HAP-1 (cell line): ENCODE results near the gene TMEM184C.

Source experiments
- DNase-seq, 2 experiments: peaks; one replicate each; pipeline ENCODE4 v3.0.0-alpha.2; 2016 to 2020; ENCODE audit warnings: low spot score in 2 of 2
- H3K27me3 ChIP-seq: fragments of 250-450 bp; sonication (Bioruptor Pico); 2 replicates; pipeline ENCODE4 v1.5.1; 2020; ENCODE audit warnings: low read depth, mild to moderate bottlenecking, moderate library complexity
- H3K36me3 ChIP-seq: fragments of 250-450 bp; sonication (Bioruptor Pico); replicated peaks from 2 replicates; pipeline ENCODE4 v1.5.1; 2020; ENCODE audit warnings: mild to moderate bottlenecking
- H3K4me1 ChIP-seq: fragments of 250-450 bp; sonication (Bioruptor Pico); 2 replicates; pipeline ENCODE4 v1.5.1; 2020; ENCODE audit warnings: mild to moderate bottlenecking
- H3K4me3 ChIP-seq: fragments of 250-450 bp; sonication (Bioruptor Pico); 2 replicates; pipeline ENCODE4 v1.5.1; 2020; ENCODE audit warnings: mild to moderate bottlenecking, moderate library complexity
- H3K9me3 ChIP-seq: fragments of 250-450 bp; sonication (Bioruptor Pico); 2 replicates; pipeline ENCODE4 v1.5.1; 2020; ENCODE audit warnings: mild to moderate bottlenecking, moderate library complexity
- in situ Hi-C: fragments of 300-500 bp; cut with MboI; formaldehyde crosslinking; loops from 3 replicates; pipeline ENCODE4 v1.14.3; 2020; ENCODE audit warnings: low sequenced_read_pairs, inconsistent platforms, mixed read lengths

The TMEM184C gene

DNA sequence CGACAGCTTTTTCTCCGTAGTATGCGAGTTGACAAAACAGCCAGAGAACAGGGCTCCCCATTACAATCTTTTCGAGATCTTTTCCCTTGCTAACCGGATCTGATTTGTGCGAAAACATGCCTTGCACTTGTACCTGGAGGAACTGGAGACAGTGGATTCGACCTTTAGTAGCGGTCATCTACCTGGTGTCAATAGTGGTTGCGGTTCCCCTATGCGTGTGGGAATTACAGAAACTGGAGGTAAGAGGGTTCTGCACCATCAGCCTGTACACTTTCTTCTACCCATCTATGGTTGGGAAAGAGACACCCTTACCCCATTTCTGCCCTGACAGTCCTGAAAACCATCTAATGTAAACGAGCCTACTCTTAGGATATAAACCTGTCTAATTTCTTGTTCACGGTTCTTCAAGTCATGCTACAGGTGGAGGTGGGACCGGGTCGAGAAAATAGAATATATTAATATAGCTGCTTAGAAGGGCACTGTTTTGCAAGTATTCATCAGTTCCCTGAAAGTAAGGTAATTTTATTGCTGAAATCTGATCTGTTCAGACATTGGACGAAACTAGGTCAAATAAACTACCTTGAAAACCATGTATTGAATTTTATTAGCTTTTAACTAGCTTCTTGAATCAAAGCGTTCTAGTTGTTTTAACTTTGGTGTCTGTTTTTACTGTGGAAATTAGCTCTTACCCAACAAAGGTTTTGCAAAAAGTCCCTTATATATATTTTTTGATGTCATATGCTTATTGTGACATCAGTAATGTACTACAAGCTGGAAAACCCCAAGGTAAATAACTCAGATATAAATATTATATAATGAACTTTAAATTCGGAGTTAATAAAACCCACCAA is 869 bp downstream of the TMEM184C start:
- Histone ChIP-seq H3K4me1 (peaks cover 16% of the 10 kb centered on the region), H3K4me3 (peak overlapping the region; percentile 91), H3K27me3 (no peaks in the 10 kb centered on the region), H3K36me3 (no peaks in the 10 kb centered on the region; the same call in 1 of the 2 replicates), H3K9me3 (no peaks in the 10 kb centered on the region)
- DNase-seq, result no peak
- in situ Hi-C loops, result loop anchor here (10.0 kb wide), 1 partner anchor 247 kb away; no protein-coding TSS in a partner anchor

DNA sequence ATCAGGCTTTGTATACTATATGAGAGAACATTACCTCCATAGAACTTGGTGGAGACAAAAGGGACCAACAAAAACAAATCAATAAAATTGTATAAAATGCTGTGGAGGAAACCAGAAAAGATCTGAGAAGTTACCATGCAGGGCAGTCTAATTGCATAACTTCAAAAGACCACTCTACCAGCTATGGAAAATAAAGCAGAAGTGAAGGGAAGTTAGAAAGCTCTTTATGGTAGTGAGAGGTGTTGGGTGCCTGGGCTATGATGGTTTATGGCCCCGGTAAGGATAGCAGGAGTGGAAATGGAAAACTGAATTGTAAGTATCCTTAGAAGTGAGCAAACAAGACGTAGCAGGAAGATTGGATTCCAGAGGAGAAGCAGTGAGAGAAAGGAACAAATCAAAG is 3.1 kb downstream of the TMEM184C start:
- Histone ChIP-seq H3K9me3 (no peaks in the 10 kb centered on the region), H3K4me3 (no peak overlapping the region), H3K4me1 (peaks cover 16% of the 10 kb centered on the region), H3K36me3 (peaks cover 9% of the 10 kb centered on the region), H3K27me3 (no peaks in the 10 kb centered on the region)
- in situ Hi-C loops, result no loop called here
- no peak for DNase-seq

DNA sequence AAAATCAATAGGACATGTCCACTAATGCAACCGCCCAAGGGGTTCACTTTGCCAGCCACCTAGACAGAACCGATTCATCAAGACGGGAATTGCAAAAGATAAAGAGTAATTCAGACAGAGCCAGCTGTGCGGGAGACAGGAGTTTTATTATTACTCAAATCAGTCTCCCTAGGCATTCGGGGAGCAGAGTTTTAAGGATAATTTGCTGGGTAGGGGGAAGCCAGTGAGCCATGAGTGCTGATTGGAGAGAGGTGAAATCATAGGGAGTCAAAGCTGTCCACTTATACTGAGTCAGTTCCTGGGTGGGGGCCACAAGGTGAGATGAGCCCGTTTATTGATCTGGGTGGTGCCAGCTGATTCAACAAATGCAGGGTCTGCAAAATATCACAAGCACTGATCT is 8.5 kb downstream of the TMEM184C start:
- Histone ChIP-seq H3K4me1 (peaks cover 2% of the 10 kb centered on the region; the same call in 1 of the 2 replicates), H3K27me3 (no peaks in the 10 kb centered on the region), H3K9me3 (no peaks in the 10 kb centered on the region), H3K36me3 (peaks cover 31% of the 10 kb centered on the region), H3K4me3 (no peak overlapping the region)
- in situ Hi-C loops, result no loop called here
- no peak for DNase-seq

DNA sequence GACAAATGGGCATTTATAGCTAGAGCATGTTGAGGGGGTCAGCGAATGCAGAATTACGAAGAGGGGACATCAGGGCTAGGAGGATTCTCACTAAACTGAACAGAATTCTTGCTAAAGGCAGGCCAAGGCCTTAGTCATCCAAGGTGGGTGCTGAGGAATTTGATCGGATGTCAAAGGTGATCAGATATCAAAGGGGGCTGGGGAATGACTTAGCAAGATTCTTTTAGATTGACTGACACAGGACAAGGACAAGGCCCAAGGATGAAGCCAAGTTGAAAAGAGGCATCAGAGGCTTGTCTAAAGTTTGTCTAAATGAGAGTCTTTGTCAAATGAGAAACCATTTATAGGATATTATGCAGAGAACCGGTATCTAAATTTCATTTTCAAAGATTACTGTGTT is 9.7 kb downstream of the TMEM184C start:
- Histone ChIP-seq H3K4me1 (peaks cover 4% of the 10 kb centered on the region; the same call in 1 of the 2 replicates), H3K36me3 (peaks cover 41% of the 10 kb centered on the region), H3K27me3 (no peaks in the 10 kb centered on the region), H3K9me3 (no peaks in the 10 kb centered on the region), H3K4me3 (no peak overlapping the region)
- DNase-seq, result no peak
- in situ Hi-C loops, result no loop called here

DNA sequence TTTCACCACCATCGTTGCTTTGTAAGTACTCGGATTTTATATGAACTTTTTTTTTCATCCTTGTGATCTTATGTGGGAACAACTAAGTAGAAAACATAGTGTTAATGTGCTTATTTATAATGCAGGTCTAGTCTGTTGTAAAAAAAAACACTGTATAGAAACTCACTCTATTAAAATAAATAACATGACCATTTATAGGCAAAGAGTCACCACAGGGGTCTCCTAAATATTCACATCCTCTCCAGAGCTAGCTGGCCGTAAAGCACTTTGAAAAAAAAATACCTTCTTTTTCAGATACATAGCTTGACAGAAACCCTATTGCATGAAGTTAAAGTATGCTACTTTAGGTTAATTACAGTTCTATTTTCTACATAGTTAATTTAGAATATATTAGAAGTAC is 11.2 kb downstream of the TMEM184C start:
- peaks cover 47% of the 10 kb centered on the region for H3K36me3 ChIP-seq
- in situ Hi-C loops, result no loop called here
- no peaks in the 10 kb centered on the region for H3K9me3 ChIP-seq
- no peak for DNase-seq
- H3K4me3 ChIP-seq, result no peak overlapping the region
- peaks cover 4% of the 10 kb centered on the region; the same call in 1 of the 2 replicates for H3K4me1 ChIP-seq
- no peaks in the 10 kb centered on the region for H3K27me3 ChIP-seq

DNA sequence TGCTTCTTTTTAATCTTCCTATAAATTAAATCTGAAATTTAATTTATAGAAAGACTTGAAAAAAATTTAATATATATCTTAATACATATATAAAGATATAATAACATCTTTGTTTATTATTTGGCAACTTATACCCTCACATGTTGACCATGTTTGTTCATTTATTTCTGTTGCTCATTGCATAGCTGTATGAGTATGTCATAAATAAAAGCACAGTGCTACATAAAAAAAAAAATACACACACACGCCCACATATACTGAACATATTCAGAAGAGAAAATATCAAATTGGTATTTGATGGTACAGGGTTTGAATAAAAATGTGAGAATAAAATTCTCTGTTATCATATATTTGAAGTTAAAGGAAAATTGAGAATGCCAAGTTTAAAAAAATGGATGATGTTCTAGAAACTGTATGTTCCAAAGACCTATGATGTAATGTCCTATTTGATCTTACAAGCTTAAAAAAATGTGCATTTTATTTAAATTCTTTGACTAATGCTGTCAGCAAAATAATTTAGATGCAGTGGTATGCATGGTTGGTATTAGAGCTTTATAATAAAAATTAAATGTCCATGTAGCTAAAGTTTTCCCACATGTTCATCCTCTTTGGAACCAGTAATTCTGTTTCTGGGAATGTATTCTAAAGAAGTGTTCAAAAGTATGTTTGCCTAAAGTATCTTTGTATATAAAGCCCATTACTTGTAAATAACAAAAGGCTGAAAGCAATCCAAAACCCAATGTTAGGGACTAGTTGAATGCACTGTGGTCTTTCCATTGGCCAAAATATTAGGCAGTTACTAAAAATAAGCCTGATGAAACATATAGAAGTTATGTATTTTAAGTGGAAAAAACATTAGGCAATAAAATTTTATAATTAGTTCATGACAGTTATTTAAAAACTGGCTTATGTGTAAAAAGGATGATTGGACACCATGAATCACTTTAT is 12.9 kb downstream of the TMEM184C start:
- in situ Hi-C loops, result no loop called here
- peaks cover 4% of the 10 kb centered on the region; the same call in 1 of the 2 replicates for H3K4me1 ChIP-seq
- no peak overlapping the region for H3K4me3 ChIP-seq
- H3K36me3 ChIP-seq, result peaks cover 55% of the 10 kb centered on the region
- no peaks in the 10 kb centered on the region for H3K9me3 ChIP-seq
- no peak for DNase-seq
- no peaks in the 10 kb centered on the region for H3K27me3 ChIP-seq

DNA sequence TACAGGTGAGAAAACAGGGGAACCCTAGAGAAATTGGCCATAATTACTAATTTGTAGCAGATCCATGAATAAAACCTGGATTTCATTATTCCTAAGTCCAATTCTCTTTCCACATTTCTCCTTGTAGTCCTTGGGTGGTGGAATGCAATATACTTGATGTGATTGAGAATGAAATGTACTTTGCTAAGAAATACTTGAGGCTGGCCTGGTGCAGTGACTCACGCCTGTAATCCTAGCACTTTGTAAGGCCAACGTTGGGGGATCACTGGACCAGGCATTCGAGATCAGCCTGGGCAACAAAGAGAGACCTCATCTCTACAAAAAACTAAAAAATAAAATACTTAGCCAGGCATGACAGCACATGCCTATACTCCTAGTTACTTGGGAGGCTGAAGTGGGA is 15.9 kb downstream of the TMEM184C start:
- H3K4me3 ChIP-seq, result no peak overlapping the region
- no peak for DNase-seq
- no peaks in the 10 kb centered on the region for H3K27me3 ChIP-seq
- in situ Hi-C loops, result no loop called here
- H3K36me3 ChIP-seq, result peaks cover 58% of the 10 kb centered on the region
- peaks cover 4% of the 10 kb centered on the region; the same call in 1 of the 2 replicates for H3K4me1 ChIP-seq
- no peaks in the 10 kb centered on the region for H3K9me3 ChIP-seq

DNA sequence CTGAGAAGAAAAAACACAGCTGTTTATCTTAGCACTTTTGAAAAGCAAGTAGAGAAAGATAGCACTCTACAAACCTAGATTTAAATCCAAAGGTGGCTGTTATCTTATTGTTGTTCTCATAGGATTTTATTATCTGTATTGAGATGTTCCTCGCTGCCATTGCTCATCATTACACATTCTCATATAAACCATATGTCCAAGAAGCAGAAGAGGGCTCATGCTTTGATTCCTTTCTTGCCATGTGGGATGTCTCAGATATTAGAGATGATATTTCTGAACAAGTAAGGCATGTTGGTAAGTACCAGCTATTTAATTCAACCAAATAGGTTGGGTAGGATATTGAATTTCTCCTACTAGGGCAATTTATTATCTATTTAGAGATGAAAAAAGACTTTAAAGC is 16.4 kb downstream of the TMEM184C start:
- Histone ChIP-seq H3K36me3 (peaks cover 57% of the 10 kb centered on the region), H3K27me3 (no peaks in the 10 kb centered on the region), H3K9me3 (no peaks in the 10 kb centered on the region), H3K4me1 (peaks cover 7% of the 10 kb centered on the region), H3K4me3 (no peak overlapping the region)
- in situ Hi-C loops, result no loop called here
- DNase-seq, result no peak

DNA sequence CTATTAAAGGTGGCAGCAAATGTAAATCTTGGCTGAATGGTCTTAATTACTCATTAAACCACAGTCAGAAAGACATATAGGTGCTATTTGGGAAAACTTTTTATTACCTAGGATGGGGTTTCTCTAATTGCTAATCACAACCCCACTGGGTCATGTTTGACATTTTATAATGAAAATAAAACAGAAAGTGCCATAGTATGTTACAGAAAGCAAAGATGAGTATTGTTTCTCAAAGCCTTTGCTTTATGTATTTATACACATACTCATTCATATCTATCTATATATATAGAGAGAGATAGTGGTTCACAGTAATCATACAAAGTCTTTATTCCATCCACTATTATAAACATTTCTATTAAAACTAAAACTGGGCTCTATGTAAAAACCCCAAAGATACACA is 18.2 kb downstream of the TMEM184C start:
- Histone ChIP-seq H3K4me1 (peaks cover 16% of the 10 kb centered on the region), H3K4me3 (no peak overlapping the region), H3K9me3 (no peaks in the 10 kb centered on the region), H3K36me3 (peaks cover 52% of the 10 kb centered on the region), H3K27me3 (no peaks in the 10 kb centered on the region)
- in situ Hi-C loops, result no loop called here
- DNase-seq, result no peak

DNA sequence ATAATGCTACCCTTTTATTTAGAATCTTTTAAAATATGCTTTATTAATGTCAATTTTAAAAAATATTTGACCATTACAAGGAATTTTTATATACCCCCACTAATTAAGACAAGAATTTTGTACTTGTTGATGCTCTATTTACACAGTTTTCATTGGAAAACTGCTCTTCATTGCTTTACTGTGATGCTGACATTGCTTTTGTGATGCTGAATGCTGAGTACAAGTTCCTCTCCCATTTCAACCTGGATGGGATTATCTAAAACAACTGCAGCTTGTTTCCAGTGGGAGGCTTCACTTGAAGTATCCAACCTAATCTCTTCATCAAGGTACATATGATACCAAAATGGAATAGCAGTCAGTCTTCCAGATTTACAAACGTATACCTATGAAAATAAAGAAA is 21.2 kb downstream of the TMEM184C start:
- DNase-seq, result no peak
- Histone ChIP-seq H3K27me3 (no peaks in the 10 kb centered on the region), H3K36me3 (peaks cover 35% of the 10 kb centered on the region), H3K4me1 (peaks cover 12% of the 10 kb centered on the region), H3K4me3 (no peak overlapping the region), H3K9me3 (no peaks in the 10 kb centered on the region)
- in situ Hi-C loops, result no loop called here

DNA sequence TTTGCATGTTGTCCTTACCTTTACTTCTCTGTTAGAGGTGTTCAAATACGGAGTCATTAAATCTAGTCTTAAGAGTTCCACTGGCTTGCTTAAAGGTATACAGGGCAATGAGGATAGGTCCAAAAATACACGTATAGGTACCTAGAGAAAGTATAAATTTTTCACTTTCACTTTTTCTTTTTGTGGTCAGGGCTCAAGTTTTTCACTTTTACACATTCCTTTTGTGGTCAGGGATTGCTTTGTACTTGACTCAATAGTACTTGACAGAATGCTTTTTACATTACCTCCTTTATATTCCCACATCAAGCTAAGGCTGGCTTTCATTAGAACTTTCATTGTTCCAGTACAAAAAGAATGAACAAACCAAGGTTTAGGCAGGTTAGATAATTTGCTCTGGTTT is 21.7 kb downstream of the TMEM184C start:
- Histone ChIP-seq H3K4me1 (peaks cover 12% of the 10 kb centered on the region), H3K9me3 (no peaks in the 10 kb centered on the region), H3K4me3 (no peak overlapping the region), H3K36me3 (peaks cover 30% of the 10 kb centered on the region), H3K27me3 (no peaks in the 10 kb centered on the region)
- in situ Hi-C loops, result no loop called here
- DNase-seq, result peak in 1 of 2 experiments; percentile 23

DNA sequence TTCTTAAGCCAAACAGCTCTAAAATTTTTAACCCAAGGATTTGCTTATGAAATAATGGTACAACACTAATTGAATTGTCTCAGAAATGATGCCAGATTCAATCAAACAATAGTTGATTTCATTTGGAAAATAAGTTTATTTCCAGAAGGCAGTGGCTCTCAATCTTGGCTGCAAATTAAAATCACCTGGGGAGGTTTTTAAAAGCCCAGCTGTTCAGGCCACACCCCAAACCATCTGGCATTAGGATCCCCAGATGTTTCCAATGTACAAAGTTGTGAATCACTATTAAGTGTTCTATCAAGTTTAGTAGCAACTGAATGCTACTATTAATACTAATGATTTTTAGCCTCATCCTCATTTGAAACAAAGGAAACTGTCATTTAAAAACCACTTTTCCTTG is 22.2 kb downstream of the TMEM184C start:
- no peak overlapping the region for H3K4me3 ChIP-seq
- in situ Hi-C loops, result no loop called here
- peaks cover 25% of the 10 kb centered on the region for H3K36me3 ChIP-seq

DNA sequence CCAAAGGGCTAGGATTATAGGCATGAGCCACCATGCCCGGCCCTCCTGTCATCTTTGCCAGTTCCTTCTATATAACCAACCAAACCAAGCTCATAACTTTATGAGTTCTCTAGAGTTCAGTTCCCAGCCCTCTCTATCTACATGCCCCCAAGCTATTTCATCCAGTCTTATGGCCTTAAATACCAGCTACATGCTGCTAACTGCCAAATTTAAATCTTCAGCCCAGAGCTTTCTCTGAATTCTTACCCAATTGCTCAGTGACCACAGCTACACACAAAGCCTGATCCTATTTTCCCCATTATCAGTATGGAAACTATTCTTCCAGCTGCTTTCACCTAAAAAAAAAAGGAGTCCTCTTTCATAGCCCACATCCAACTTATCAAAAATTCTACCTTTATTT is 23.1 kb downstream of the TMEM184C start:
- DNase-seq, result no peak
- no peaks in the 10 kb centered on the region for H3K9me3 ChIP-seq
- in situ Hi-C loops, result no loop called here
- H3K4me3 ChIP-seq, result no peak overlapping the region
- peaks cover 12% of the 10 kb centered on the region for H3K4me1 ChIP-seq
- peaks cover 18% of the 10 kb centered on the region for H3K36me3 ChIP-seq
- H3K27me3 ChIP-seq, result no peaks in the 10 kb centered on the region

More for the DNA sequence above, 22.2 kb downstream of the TMEM184C start:
- Histone ChIP-seq H3K27me3 (no peaks in the 10 kb centered on the region), H3K4me1 (peaks cover 12% of the 10 kb centered on the region), H3K9me3 (no peaks in the 10 kb centered on the region)
- no peak for DNase-seq

DNA sequence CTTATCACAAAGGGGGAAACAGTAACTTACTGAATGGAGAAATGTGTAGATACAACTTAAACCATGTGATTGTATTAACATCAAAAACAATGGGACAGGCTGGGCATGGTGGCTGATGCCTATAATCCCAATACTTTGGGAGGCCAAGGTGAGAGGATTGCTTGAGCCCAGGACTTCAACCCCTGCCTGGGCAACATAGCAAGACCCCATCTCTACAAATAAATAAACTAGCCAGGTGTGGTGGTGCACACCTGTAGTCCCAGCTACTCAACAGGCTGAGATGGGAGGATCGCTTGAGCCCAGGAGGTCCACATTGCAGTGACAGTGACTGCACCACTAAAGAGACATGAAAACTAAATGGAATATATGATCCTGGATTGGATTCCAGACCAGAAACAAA is 26.4 kb downstream of the TMEM184C start:
- no peak for DNase-seq
- no peaks in the 10 kb centered on the region for H3K9me3 ChIP-seq
- peaks cover 9% of the 10 kb centered on the region for H3K4me1 ChIP-seq
- peaks cover 10% of the 10 kb centered on the region for H3K36me3 ChIP-seq
- in situ Hi-C loops, result no loop called here
- H3K27me3 ChIP-seq, result no peaks in the 10 kb centered on the region
- H3K4me3 ChIP-seq, result no peak overlapping the region
